Stimulated activated CD8-positive, alpha-beta memory T cell treated with anti-CD3 and anti-CD28 coated beads, Interleukin-2, amount 100 ng/mL, for 1 hour (primary cell): ENCODE data around the gene PGM5.
"Not testable (repeated sequence)": the region's sequence is repeated elsewhere in the genome, so short reads cannot be mapped to it uniquely, and the experiment has no call there.

Experiments used
- DNase-seq, 2 donors: peaks; one replicate each; pipeline ENCODE4 v3.0.0-alpha.2; 2020; ENCODE audit warnings: low read depth in 2 of 2

Gene PGM5

DNA sequence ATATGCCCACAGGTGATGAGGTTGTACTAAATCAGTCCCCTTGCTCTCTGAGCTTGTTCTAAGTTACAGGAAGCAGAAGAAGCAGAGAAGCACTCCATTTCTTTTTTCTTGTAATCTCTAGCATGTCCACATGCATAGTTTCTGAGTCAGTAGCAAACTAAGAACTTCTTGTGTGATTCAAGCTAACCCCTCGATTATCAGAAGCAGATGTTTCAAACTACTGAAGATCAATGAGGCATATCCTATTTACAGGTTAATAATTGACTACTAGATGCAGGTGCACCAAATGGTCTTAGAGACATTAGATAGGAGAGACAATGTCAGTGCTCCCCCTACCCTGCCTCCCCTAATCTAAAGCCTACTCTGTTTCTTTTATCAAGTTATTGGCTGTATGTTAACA lies 21.3 kb downstream of the PGM5 start:
- DNase-seq, result not testable (repeated sequence)

DNA sequence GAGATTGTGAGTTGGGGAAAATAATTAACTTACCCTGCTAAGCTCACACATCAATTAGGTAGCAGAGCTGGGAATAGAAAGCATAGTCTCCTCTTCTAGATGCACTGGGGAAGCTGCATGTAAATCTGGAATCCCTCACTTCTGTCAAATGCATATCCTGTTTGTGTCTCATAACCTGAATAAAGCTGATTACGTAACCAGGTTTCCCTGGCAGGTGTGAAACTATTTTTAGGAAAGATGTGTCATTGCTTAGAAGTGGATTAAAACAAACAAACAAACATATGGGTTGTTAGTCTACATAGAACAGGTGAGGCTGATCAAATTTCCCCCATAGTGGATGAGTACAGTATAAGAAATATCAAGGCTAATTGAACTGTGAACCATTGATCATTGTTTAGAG lies 27.5 kb downstream of the PGM5 start:
- DNase-seq, result not testable (repeated sequence)

DNA sequence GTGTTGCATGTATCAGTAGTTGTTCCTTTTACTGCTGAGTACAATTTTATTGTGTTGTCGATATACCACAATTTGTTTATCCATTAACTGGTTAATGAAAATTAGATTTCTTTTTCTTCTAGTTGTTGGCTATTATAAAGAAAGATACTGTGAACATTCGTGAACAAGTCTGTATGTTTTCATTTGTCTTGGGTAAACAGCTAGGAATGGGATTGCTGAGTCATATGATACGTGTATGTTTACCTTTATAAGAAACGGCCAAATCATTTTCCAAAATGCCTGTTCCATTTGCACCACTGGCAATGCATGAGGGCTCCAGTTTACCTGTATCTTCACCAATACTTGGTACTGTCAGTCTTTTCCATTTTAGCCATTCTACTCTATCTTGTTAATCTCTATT lies 33.1 kb downstream of the PGM5 start:
- not testable (repeated sequence) for DNase-seq

DNA sequence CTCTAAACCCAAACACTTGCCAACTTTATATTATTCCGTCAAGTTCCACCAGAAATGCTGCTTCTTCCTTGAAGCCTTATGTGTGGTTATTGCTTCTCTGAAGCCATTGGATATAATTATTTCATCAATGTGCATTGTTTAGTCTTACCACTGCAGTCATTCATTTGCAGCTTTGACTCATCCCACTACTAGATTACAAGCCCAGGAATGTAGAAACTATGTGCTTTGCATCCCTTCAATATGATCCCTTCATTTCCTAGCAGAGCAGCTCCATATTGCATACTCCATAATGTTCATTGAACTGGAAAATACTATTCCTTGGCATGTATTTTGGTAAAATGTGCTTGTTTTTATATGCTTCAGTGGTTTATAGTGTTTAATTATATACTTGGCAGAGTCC lies 34.3 kb downstream of the PGM5 start:
- DNase-seq, result not testable (repeated sequence)

DNA sequence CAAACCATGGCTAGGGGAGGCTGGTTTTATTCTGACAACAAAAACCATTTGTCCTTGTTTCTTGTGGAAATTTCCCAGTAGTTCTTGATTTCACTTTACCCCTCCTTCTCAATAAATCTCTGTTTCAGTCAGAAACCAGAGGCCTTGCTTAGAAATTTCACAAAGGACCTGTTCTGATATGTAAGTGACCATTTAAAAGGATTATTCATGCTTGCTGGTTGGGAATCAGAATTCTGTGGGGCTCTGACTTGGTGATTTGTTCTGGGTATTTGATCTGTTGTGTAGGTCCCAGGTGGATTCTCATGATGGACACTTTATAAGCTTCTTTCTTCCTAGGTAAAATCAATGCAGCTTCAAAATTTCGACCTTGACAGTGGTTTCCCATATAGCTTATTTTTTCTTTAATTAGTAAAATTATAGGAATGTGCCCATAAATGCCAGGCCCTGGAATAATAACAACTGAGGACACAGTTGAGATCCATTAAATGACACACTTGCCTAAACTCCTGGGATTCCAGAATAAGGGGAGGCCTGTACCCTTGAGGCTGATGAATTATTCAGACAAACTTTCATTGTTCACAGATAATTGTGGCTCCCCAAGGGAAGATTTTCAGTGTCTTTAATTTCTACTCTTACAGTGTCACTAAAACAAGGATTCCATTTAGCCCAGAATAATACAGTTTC lies 40.1 kb downstream of the PGM5 start:
- DNase-seq, result not testable (repeated sequence)

DNA sequence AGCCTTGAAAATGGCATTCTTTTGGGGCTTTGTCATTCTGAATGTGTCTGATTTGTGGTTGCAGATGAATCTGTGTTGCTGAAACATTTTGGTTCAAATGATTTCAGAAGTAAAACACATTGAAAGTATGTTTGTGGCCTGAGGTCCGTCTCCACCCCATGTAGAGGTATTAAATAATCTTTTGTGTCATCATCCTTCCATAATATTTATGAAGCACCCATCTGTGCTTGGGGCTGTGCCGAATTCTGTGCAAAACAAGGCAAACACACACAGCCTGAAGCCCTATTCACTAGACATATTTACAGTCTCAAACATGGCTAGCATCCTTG lies 40.6 kb downstream of the PGM5 start:
- not testable (repeated sequence) for DNase-seq

DNA sequence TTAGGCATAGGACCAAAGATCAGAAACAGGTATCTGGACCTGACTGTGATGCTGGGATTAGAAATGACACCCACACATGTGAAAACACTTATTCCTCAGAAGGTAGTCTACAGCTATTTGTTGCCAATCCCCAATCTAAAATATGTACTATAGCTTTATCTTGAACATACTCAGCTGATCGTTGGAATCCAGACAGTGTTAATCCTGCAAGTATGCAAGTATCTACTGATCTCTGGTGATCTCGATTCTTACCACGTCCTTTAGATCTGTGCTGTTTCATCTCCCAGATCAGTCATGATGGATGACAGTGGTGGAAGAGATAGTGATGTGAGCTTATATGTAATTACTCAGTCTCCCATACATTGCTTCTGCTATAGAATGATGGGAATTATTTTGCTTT lies 41.4 kb downstream of the PGM5 start:
- DNase-seq, result not testable (repeated sequence)

DNA sequence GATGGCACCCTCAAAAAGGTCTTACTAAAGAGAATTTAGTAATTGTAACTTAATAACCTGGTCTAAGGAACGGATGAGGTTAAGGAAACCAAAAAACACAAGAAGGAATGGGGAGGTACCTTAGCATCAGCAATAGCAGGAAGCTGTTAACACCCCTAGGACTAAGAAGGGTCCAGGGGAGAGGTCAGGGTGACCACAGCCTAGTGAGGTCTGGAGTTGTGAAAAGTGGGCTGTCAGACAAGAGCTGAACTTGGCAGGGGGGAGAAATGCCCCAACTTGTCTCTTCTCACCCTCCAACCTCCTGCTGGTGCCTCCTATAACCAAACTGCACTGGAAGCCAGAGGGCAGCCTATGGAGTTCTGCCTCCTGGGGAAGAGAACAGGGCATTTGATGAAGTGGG lies 41.9 kb downstream of the PGM5 start:
- not testable (repeated sequence) for DNase-seq

DNA sequence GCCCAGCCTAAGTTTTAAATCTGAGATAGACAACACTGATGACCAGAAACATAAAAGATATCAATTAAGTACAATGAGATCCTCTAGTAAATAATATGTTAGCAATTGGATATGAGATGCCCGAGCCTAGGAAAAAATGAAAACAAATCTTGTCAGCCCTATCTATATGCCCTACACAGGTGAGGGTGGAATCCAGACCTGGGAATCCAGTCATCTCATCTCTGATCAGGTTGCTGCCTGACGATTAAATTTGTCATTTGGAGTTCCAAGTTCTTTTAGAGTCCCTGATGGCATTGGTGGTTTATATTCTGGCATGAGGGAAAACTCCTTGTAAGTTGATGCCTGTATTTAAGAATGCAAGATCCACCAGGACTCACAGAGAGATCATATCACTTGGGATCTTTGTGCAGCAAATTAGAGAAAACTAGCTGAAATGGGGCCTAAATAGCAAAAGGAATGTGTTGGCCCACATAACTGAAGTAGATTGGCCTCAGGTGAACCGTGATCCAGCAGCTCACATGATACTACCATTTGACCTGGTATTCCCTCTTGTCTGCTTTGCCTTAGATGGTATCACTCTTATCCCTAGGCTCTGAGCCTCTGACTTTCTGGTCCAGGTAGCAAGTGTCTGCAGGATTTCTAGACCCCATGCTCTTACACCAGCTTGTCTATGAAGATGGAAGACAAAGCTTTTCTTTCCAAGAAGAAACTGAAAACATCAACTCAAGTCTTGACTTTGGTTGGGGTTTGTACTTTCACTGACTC lies 48.2 kb downstream of the PGM5 start:
- DNase-seq, result not testable (repeated sequence)

DNA sequence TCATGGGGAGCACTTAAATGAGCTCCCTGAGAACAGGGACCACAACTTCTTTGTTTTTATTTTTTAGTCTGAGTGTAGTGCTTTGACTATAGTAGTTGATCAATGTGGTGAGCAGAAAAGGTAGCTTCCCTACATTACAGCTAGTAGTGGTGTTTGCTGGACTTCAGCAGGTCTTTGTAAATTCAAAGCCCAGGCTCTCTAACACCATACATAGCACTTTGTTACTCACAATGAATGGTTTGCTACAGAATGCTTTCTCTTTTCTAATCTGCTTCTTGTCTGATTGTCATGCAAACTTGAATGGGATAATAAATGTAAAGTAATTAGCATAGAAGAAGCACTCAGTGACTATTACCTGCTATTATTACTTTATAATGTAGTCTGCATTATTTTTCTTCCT lies 55.5 kb downstream of the PGM5 start:
- not testable (repeated sequence) for DNase-seq

DNA sequence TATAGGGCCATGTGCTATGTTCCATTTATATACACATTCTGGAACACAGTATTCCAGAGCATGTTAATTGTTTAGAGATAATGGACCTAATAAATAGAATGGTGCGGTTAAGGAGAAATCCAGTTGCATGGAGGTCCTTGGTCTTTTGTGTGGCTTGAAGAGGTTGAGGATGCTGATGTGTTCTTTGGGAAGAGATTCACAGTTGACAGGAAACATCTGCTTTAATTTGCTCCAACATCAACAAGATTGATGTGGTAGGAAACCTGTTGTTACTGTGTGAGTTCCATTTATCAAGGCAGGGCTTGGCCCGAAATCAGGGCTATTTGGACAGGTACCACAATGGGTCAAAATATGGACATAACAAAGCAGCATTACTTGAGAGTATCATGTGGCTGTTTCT lies 56.3 kb downstream of the PGM5 start:
- not testable (repeated sequence) for DNase-seq

DNA sequence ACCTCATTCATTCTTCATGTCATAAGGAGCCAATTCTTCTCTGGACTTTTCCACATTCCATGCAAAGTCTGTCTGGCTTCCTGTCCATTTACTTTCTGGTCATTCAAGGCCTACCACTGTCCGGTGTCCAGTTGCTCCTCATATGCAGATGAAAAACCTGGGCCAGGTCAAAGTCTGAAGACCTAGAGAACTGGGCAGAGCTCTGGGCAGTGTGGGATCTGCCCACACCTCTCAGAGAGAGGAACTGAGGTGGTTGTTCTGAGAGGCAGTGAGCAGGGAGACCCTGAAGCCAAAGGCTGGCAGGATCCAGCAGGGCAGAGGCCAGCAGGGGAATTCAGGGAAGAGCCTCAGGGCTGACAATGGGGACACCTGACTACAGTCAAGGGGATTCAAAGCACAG lies 58.7 kb downstream of the PGM5 start:
- not testable (repeated sequence) for DNase-seq

DNA sequence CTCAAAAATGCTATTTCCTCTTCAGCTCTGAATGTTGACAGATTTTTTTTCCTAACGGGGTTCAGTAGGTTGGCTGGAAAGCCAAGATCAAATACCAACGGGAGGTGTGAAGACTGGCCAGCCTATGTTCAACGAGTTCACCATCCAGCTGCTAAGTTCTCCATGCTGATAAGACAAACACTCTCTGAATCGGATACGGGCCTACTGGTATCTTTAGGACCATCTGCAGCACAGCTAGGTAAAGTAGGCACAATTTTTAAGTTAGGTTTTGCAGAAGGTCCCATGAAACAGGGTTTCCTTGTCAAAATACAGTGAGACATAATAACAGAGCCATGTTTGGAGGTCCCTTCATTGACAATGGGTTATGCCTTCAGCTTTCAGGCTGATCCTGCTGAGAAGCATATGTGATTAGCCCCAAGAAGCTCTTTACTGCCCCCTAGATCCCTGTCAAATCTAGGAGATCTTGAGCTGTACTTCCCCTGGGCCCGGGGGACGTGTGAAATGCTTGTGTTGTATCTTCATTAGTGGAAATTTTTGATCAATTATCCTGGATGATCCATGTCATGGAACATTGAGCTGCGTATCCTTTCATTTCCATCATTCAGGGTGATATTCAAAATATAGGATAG lies 60.6 kb downstream of the PGM5 start:
- no peak for DNase-seq

DNA sequence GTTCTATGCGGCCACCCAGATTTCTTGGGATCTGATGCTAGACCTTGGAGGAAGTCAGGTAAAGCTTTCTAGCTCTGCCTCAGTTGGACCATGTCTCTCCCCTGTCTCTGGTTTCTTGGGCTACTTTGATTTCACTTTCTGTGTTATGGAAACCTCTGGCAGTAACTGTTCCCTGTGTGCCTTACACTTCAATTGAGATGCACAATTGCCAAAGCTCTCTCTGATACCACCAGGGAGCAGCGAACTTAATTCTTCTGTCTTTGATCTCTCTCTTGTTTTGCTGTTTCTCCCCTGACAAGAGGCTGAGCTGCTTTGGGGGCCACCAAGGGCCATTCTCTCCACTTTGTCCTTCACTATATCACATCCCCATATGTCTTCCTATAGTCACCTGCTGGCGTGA lies 61.4 kb downstream of the PGM5 start:
- no peak for DNase-seq

DNA sequence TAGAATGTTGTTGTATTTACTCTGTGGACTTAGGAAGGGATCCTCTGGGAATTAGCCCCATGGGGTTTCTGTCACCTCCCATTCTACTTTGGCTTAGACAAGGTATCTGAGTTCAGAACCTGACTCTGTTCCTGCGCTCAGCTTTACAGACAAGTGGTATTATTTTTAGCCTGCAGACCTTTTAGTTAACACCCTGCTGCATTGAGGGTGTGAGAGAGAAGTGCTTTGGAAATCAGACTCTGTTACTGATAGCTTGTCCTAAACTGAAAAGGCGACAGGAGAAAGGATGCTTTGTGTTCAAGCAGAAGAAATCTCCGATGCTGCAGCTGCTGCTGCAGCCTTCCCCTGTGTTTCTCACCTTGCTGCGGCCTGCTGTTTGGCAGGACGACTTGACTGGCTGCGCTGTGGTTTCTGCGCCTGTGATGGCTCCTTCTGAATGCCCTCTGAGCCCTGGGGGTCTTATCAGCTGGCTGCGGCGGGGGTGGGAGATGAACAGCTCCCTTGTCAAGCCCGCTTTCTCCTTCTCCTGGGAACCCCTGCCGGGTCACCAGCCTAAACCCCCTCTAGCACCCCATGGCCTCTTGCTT lies 61.9 kb downstream of the PGM5 start:
- DNase-seq, result no peak

DNA sequence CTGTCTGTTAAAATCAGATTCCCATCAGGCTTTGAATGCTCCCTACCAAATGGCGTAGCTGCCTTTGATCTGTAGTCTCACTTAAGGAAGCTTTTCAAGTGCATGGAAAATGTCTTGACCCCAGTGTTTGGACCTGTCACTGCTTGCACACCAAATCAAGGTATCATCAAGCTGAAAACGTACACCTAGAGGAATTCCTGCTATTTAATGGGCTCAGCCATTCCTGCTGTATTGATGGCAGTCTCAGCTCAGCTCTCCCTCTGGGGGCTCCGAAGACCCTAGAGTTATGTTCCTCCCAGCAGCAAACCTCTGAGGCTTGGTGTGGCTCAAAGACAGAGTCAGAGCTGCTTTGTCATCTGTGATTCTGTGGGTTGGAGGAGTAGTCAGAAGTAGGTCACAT lies 63.5 kb downstream of the PGM5 start:
- no peak for DNase-seq

DNA sequence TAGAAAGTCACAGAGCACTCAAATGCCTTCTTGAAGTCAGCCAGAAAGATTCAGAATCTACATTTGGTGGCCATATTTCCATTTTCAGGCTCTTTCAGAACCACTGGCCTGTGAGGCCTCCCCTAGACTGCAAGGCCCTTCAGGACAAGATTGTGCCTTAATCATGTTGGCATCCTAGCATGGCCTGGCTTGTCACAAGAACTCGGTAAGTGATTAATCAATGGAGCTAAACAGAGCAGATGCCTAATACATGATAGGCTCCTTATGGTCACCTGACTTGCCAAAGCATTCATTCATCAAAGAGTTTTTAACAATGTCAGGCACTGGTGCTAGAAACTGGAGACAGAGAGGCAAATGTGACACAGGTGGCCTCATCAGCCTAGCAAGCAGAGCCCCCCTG lies 70.3 kb downstream of the PGM5 start:
- no peak for DNase-seq

DNA sequence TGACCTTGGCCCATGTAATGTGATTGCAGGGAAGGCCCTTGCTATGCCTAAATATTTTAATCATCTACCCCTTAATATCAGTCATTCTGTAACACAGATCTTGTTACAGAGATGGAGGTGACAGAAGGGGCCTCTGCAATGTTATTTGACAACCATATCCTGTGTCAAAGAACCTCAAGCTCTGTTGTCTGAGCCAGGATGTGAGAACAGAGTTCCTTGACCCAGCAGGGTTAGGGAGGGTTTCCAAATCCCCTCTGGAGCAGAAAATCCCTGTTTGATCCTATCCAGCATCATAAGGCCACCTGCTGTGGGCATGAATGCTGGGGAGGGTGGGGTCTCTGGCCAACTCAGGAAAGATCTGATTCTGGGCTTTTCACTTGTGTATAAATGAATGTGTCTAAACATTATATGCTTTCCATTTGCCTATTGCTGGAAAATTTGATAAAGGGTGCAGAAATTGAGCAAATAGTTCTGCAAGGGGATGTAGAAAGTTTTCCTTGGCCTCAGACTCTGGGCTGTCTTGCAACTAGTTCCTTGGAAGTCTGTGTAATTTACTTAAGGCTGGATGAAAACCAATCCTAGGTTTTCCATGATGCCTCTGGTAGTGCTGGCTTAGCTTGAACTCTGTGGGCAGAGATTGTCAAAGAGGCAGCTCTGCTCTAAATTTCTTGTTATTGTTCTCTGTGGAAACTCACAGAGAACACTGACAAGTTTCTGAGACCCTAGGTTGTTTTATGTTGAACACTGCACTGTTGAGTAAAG lies 71.0 kb downstream of the PGM5 start:
- no peak for DNase-seq

DNA sequence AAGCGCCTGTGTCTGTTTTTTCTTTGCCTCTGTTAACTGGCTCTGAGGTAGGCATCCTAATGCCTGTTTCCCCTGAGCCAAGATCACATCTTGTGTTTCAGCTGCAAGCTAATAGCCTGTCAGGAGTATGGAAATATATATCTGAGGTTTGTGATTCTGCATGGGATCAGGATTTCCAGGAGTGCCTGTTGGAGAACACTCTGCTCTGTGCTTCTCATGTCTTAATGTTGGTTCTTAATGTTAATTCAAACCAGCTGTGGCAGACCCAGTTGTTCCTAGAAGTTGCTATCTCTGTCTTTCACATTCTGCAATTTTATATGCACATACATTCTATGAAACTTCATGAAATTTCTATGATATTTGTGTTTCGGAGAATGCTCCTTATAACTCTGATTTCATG lies 72.1 kb downstream of the PGM5 start:
- DNase-seq, result no peak

DNA sequence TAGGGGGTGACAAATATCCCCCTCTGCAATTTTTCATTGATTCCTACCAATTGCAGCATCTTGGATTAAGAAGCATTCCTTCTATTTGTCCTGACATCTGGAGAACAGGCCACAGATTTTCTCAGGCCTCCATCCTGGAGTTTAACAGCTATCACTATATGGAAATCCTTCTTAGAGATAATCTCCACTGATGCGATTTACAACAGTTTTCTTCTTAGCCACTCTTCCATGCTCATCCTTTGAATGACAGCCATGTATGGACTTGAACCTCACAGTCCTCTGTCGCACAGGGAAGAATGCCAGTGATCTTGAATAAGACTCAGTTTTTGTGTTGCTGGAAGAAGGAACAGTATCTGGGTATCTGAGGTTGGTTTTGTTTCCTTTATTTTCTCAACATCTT lies 73.2 kb downstream of the PGM5 start:
- no peak for DNase-seq

DNA sequence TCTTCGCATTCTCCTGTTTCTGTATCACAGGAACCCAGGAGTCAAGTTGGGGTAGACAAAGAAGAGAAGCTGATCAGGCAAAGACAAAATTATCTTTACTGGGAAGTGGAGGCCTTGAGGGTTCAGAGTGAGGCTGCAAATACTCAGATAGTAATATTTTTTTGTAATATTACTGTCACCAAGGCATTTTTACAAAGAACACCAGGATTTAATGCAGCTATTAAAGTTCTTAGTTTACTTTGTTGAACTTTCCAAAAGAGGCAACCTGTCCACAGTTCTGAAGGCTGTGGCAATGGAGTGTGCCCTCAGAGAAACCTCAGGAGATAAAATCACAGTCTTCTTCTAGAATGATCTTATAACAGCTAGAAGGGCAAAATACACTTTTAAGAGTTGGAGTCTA lies 74.9 kb downstream of the PGM5 start:
- DNase-seq, result no peak

DNA sequence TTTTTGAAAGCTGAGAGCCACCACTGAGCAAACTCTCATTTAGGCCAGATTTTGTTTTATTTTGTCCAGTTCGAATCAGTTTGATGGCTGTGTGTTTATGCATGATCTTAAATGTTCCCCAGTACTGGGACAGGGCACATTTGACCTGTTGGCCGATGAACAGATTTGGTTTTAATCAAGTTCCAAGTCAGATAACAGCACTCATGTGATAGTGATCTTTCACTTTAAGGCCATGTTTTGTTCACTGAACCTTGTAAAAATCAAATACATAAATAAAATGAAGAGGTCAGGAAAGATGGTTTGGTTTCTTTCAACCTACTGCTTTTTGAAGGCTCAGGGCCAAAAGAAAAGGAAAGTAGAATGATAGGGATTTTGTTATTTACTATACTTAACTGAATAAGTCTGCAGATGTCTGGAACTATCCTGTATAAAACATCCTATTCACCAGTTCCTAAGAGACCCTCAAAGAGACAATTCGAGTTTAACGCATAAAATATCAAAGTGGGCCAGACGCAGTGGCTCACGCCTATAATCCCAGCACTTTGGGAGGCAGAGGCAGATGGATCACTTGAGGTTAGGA lies 77.2 kb downstream of the PGM5 start:
- DNase-seq, result no peak
